ENCODE measurements around the gene CGB2. TPM values are rescaled to one million over a fixed set of nuclear protein-coding genes. Genes with fewer than 3 reads are reported as not detected.
"Not testable (repeated sequence)": the region's sequence is repeated elsewhere in the genome, so short reads cannot be mapped to it uniquely, and the experiment has no call there.

Gene CGB2
- total and polyA plus RNA-seq, 2 of the 4 experiments (the other 2 are of a cell fraction), result not detected

DNA sequence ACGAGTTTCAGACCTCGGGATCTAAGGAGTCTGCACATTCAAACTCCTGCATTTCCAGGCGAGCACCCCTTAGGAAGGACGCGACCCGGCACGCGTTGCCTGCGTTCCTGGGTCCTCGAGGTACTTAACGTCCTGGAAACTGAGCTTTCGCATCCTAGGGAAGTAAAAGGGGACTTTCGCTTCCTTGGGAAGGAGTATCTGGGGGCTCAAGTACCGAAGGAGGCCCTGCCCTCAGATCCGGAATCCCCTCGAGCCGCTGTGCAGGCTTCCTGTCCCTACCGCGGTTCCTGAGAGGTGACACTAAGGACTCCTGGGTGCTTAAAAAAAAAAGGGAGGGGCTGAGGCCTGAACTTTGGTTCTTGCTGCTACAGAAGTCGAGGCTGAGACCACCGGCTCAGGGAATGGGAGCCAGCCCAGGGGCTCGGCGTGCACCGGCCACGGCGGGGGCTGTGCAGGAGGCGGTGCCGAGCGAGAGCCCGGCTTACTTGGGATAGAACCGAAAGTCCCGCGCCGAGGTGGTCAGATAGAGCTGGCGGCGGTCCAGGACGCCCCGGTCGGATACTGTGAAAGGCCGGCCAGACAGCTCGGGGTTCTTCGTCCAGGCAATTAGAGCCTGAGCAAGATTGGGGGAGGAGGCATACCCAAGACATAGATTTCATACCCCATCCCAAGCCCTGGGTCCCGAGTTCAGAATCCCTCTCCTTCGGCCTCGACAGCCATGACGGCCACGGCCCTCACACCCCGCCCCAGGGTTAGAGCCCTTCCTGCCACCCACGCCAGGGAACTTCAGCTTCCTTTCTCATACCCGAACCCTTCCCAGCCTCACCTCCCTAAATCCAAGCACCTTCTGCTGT, 13.1 kb upstream of the CGB2 start:
- dilution Hi-C loops (cut with HindIII; ENCODE audit: low sequenced_read_pairs, unreplicated experiment); H2BK5ac ChIP-seq (ENCODE audit: low read depth, low read length, poor library complexity, severe bottlenecking); H2AK9ac ChIP-seq (replicated peaks; ENCODE audit: low read depth, low read length, poor library complexity); H3K27me3 ChIP-seq (ENCODE audit: control insufficient read depth, insufficient read depth, low read length); H3K79me1 ChIP-seq (ENCODE audit: low read depth in 1 of 2, low read length in 2 of 2); H2BK20ac ChIP-seq (ENCODE audit: low read depth, low read length); DNase-seq; H3K56ac ChIP-seq (ENCODE audit: extremely low read depth, insufficient read depth, low read length); H4K5ac ChIP-seq (ENCODE audit: low read depth, low read length); in situ Hi-C loops (cut with MboI; ENCODE audit: low sequenced_read_pairs); BruUV-seq (replicated peaks); H4K20me1 ChIP-seq (ENCODE audit: insufficient read depth, low read length); ATAC-seq (ENCODE audit: low read depth); POLR2A ChIA-PET (ENCODE audit: unreplicated experiment); H3K9me1 ChIP-seq (ENCODE audit: insufficient read depth, low read length); H3K4me1 ChIP-seq (ENCODE audit: control insufficient read depth, insufficient read depth, low read length); H3K27ac ChIP-seq (ENCODE audit: insufficient read depth, low read length); H3K9me3 ChIP-seq (ENCODE audit: control insufficient read depth, insufficient read depth, low read length); H3K18ac ChIP-seq (ENCODE audit: low read depth, low read length); intact Hi-C loops (cut with micrococcal nuclease): not testable (repeated sequence)
- H4K91ac ChIP-seq (ENCODE audit: insufficient read depth, low read depth, low read length), result peak overlapping the region; percentile 37; the same call in 1 of the 2 replicates
- H2AFZ ChIP-seq (replicated peaks; ENCODE audit: low read length, poor library complexity), result peak overlapping the region; percentile 72
- H2AK5ac ChIP-seq (ENCODE audit: low read depth, low read length), result peak overlapping the region; percentile 73
- H3K36me3 ChIP-seq (ENCODE audit: control insufficient read depth, insufficient read depth, low read length), result peaks cover 22% of the 10 kb centered on the region
- peak overlapping the region; percentile 13; the same call in 1 of the 3 replicates for H2BK15ac ChIP-seq (ENCODE audit: low read depth, low read length)
- peak overlapping the region in 1 of 2 experiments; percentile 67; a peak in 1 of 4 replicates for H4K8ac ChIP-seq (ENCODE audit: low read depth in 2 of 2, low read length in 2 of 2)
- 30% methylated on average over 16 of the region's 50 CpGs; no CpG with 5 or more reads in 1 of the 2 experiments for WGBS, 2 experiments (ENCODE audit: extremely low coverage in 2 of 2, insufficient read length in 1 of 2)
- H3K4me3 ChIP-seq (ENCODE audit: insufficient read depth, low read depth, low read length), result peak overlapping the region; percentile 32; the same call in 1 of the 2 replicates
- H2BK120ac ChIP-seq (ENCODE audit: low read depth, low read length), result 0 out of 2 replicates have a peak overlapping the region, but pooled peaks have one; percentile 64
- H3K4ac ChIP-seq (ENCODE audit: low read depth, low read length), result 0 out of 2 replicates have a peak overlapping the region, but pooled peaks have one; percentile 35
- H3K23ac ChIP-seq (ENCODE audit: low read depth, low read length), result peak overlapping the region; percentile 59; the same call in 1 of the 2 replicates
- H3K4me2 ChIP-seq (ENCODE audit: low read depth, low read length), result peak overlapping the region; percentile 93
- H3K14ac ChIP-seq (replicated peaks; ENCODE audit: low read depth, low read length), result peak overlapping the region; percentile 91
- peak overlapping the region; percentile 34; the same call in 1 of the 2 replicates for H3K9ac ChIP-seq (ENCODE audit: low read depth, low read length)
- CTCF ChIA-PET, result interaction anchor here (0.6 to 1.6 kb wide), 5 partner anchors 19 to 119 kb away, joined by 3 to 5 read pairs (median 4); partner anchors contain the start of genes GYS1, NUCB1 and RUVBL2

Measured in IMR-90 (cell line).